GM08714 (cell line): ENCODE data around the gene DIAPH3.

Source experiments
- H3K4me3 ChIP-seq: fragments of 200-500 bp; sonication (Bioruptor generic); 2 replicates; pipeline ENCODE4 v1.5.1; 2014; ENCODE audit warnings: mild to moderate bottlenecking, low read length, inconsistent platforms
- ZNF274 ChIP-seq: IDR thresholded peaks from 2 replicates; pipeline ENCODE4 v1.6.1; 2012; ENCODE audit warnings: mild to moderate bottlenecking, low read depth, low read length

The DIAPH3 gene

DNA sequence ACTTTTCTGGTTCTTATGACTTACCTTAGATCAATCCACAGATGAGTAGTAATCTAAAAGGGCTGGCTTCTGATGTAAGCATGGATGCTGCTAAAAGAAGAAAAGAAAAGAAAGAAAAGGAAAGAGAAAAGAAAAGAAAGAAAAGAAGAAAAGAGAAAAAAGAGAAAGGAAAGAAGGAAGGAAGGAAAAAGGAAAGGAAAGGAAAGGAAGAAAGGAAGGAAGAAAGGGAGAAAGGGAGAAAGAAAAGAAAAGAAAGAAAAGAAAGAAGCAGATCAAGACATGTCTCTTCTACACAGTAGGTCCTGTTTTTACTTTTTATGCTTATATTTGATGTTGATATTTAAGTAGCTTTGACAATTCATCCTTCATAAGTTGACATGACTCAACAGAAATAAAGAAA, 421.3 kb downstream of the DIAPH3 start:
- no peak overlapping the region for H3K4me3 ChIP-seq
- no peak for TF ChIP-seq ZNF274

GRCh38 chr13:59738921-59739320, 424.8 kb downstream of the DIAPH3 start:
- no peak overlapping the region for H3K4me3 ChIP-seq

GRCh38 chr13:59734393-59734792, 429.3 kb downstream of the DIAPH3 start:
- no peak for TF ChIP-seq ZNF274
- H3K4me3 ChIP-seq: no peak overlapping the region

More at GRCh38 chr13:59738921-59739320, 424.8 kb downstream of the DIAPH3 start:
- TF ChIP-seq ZNF274: no peak

DNA sequence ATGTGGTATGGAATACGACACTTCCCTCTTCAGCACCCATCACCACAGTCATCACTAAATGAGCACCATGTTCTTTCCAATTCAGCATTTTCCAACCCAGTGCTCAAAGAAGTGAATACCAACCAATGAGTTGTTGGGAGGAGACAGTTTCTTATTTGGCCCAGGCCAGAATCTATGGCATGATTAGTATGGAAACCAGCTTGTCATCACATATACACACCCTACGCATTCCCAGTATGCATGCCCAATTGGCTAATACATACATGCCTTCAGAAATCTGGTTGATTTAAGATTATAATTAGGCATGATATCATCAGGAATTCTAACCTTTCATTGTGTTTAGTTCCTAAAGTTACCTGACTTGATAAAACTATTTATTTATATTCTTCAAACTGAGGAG, 430.0 kb downstream of the DIAPH3 start:
- no peak overlapping the region for H3K4me3 ChIP-seq
- TF ChIP-seq ZNF274: no peak

GRCh38 chr13:59730026-59730425, 433.7 kb downstream of the DIAPH3 start:
- no peak overlapping the region for H3K4me3 ChIP-seq
- no peak for TF ChIP-seq ZNF274

GRCh38 chr13:59728896-59729545, 434.7 kb downstream of the DIAPH3 start:
- H3K4me3 ChIP-seq: no peak overlapping the region
- no peak for TF ChIP-seq ZNF274

GRCh38 chr13:59721926-59722910, 441.5 kb downstream of the DIAPH3 start:
- no peak overlapping the region for H3K4me3 ChIP-seq
- TF ChIP-seq ZNF274: no peak

GRCh38 chr13:59715611-59716010, 448.1 kb downstream of the DIAPH3 start:
- no peak overlapping the region for H3K4me3 ChIP-seq
- no peak for TF ChIP-seq ZNF274

- H3K4me3 ChIP-seq: no peak overlapping the region
- no peak for TF ChIP-seq ZNF274
Measured at GRCh38 chr13:59710996-59711701, 452.6 kb downstream of the DIAPH3 start.

GRCh38 chr13:59710416-59710815, 453.3 kb downstream of the DIAPH3 start:
- no peak for TF ChIP-seq ZNF274
- H3K4me3 ChIP-seq: no peak overlapping the region

GRCh38 chr13:59706101-59706976, 457.4 kb downstream of the DIAPH3 start:
- H3K4me3 ChIP-seq: no peak overlapping the region
- no peak for TF ChIP-seq ZNF274

- TF ChIP-seq ZNF274: no peak
- H3K4me3 ChIP-seq: no peak overlapping the region
Measured at GRCh38 chr13:59702269-59702668, 461.5 kb downstream of the DIAPH3 start.

GRCh38 chr13:59701261-59701660, 462.5 kb downstream of the DIAPH3 start:
- TF ChIP-seq ZNF274: no peak
- H3K4me3 ChIP-seq: no peak overlapping the region
